Right lobe of liver (tissue), 6 donors: ENCODE results near the gene CBL. TPM values are rescaled to one million over a fixed set of nuclear protein-coding genes. Genes with fewer than 3 reads are reported as not detected.

ENCODE experiments used
- ATAC-seq, 4 donors: fragments of 200-7000 bp; cut with Tn5 transposase; one replicate each; pipeline ENCODE4 v1.9.1; 2020; ENCODE audit warnings: mild to moderate bottlenecking in 4 of 4, moderate library complexity in 4 of 4
- DNase-seq, 3 donors: peaks; one replicate each; pipeline ENCODE4 v3.0.0-alpha.2; 2020
- H3K27ac ChIP-seq, 3 donors: fragments of 200-600 bp; one replicate each; pipeline ENCODE4 v1.8.0; 2022
- H3K27me3 ChIP-seq, 2 donors: fragments of 200-600 bp; one replicate each; pipeline ENCODE4 v1.8.0; 2022
- H3K36me3 ChIP-seq, 4 donors: fragments of 200-600 bp; sonication (generic) in 1 of 4; one replicate each; pipeline versions ENCODE4 v1.5.1 to v1.8.0; 2017 to 2022; ENCODE audit warnings: control low read depth in 1 of 4
- H3K4me1 ChIP-seq, 4 donors: fragments of 200-600 bp; sonication (generic) in 1 of 4; one replicate each; pipeline versions ENCODE4 v1.5.1 to v1.8.0; 2017 to 2022; ENCODE audit warnings: control low read depth in 1 of 4
- H3K4me3 ChIP-seq, 3 donors: fragments of 200-600 bp; one replicate each; pipeline ENCODE4 v1.8.0; 2022
- H3K9me3 ChIP-seq, 4 donors: fragments of 200-600 bp; sonication (generic) in 1 of 4; one replicate each; pipeline versions ENCODE4 v1.5.1 to v1.8.0; 2017 to 2022; ENCODE audit warnings: control low read depth in 1 of 4
- CTCF ChIP-seq, 4 donors: fragments of 200-600 bp in 3 of 4; fragments of 450-650 bp in 1 of 4; IDR thresholded peaks; one replicate each; pipeline versions ENCODE4 v1.5.1 to v1.8.0; 2016 to 2022; ENCODE audit warnings: antibody characterized with exemption in 4 of 4, mild to moderate bottlenecking in 2 of 4
- POLR2A ChIP-seq: fragments of 450-650 bp; IDR thresholded peaks from one replicate; pipeline ENCODE4 v1.6.1; 2017; ENCODE audit warnings: antibody characterized with exemption, mild to moderate bottlenecking
- WGBS: methylation state at CpG from one replicate; pipeline ENCODE4 v1.1.6; 2018; ENCODE audit warnings: low coverage, low lambda C conversion rate; ENCODE audit not compliant: insufficient coverage; ENCODE audit errors: missing lambda C conversion rate; 5-methylcytosine and 5-hydroxymethylcytosine counted together
- intact Hi-C, 2 donors: fragments of 100-400 bp; cut with DNase I; formaldehyde crosslinking; loops; one replicate each; pipeline versions ENCODE4 v1.11.2 to v1.14.1; 2022
- total RNA-seq, 6 experiments: library from RNA; depleted of rRNA in 2 of 6; stranded (reverse); fragments of >200 nt in 2 of 6; fragmentation: NEBNext Ultra II Directional in 3 of 6; extraction: Animal tissue kit (Norgen Biotek cat#: 25700) in 3 of 6; gene quantifications; one replicate each; pipeline versions ENCODE4 v1.1.0 to v1.2.4, GENCODE V29; 2016 to 2023
- donor health status: DM: no; HTN: yes; CAD: no.
- donor health status: DM: no; HTN: no; CAD: no.
- donor health status: DM: no; HTN: no; CAD: no.
- donor health status: DM: no; HTN: yes; CAD: no.
- donor health status: DM: no; HTN: yes; CAD: no.

CBL gene
- total RNA-seq, 6 experiments from 2014 or later: 3.1 to 7.1 (median 4.6) TPM

- H3K4me1 ChIP-seq: peaks cover 0 to 4% (median 0%) of the 10 kb centered on the region in 4 donors
- H3K9me3 ChIP-seq: no peaks in the 10 kb centered on the region
- ATAC-seq: no peak
- intact Hi-C loops: no loop called here
- H3K27ac ChIP-seq: no peak overlapping the region
- WGBS: 61% methylated on average over 6 of the region's 6 CpGs
- no peak for DNase-seq
- H3K36me3 ChIP-seq: peaks cover 0 to 9% (median 0%) of the 10 kb centered on the region in 4 donors
- no peak for TF ChIP-seq POLR2A
- no peak for TF ChIP-seq CTCF (IDR thresholded peaks at IDR 0.05)
- no peak overlapping the region for H3K4me3 ChIP-seq
- no peaks in the 10 kb centered on the region for H3K27me3 ChIP-seq
These were observed 30.6 kb upstream of the CBL start for GRCh38 chr11:119175493-119176077.

DNA sequence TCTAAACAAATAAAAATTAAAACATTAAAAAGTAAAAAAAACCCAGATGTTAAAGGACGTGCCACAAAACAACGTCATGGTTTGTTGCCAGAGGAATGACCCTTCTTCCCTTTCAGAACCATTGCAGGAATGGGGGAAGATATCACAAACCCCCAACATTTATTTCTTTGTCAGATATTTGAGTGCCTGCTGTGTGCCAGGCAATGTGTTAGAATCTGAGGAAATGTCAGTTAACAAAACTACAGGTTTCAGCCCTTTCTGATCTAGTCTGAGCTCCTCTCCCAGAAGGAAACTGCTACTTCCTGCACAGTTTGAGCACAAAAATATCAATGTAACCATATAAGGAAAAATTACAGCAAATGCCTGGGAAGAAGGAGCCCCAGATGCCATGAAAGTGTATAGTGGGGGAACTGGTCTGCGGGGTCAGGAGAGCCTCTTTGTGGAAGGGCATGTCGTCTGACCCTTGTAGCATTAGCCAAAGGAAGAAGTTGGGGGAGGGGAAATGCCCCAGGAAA, 27.9 kb upstream of the CBL start:
- no peaks in the 10 kb centered on the region for H3K9me3 ChIP-seq
- H3K36me3 ChIP-seq: peaks cover 0 to 9% (median 0%) of the 10 kb centered on the region in 4 donors
- H3K27ac ChIP-seq: peak overlapping the region; percentile 30 to 59 (median 57)
- no peak overlapping the region for H3K4me3 ChIP-seq
- TF ChIP-seq CTCF (IDR thresholded peaks at IDR 0.05) (no peak), POLR2A (no peak)
- ATAC-seq (peak in 2 of 4 donors; percentile 3 to 25), DNase-seq (no peak)
- 39% methylated on average over 4 of the region's 4 CpGs for WGBS
- H3K27me3 ChIP-seq: no peaks in the 10 kb centered on the region
- intact Hi-C loops: no loop called here
- peaks cover 0 to 14% (median 5%) of the 10 kb centered on the region in 4 donors for H3K4me1 ChIP-seq

DNA sequence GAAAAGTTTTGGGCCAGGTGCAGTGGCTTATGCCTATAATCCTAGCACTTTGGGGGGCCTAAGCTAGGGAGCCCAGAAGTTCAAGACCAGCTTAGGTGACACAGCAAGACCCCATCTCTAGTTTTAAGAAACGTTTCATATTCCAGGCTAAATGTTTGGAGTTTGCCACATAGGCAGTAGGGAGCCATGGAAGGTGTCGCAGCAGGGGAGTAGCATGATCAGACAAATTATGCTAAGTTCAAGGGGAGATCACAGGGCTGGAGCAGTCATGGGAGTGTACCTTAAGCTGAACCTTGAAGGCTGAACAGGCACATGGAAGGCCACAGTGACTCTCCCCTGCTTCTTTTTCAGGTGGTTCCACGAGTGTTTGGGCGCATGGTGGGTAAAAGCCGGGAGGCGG, 26.8 kb upstream of the CBL start:
- WGBS: 80% methylated on average over 2 of the region's 6 CpGs
- intact Hi-C loops: no loop called here
- peaks cover 0 to 14% (median 5%) of the 10 kb centered on the region in 4 donors for H3K4me1 ChIP-seq

GRCh38 chr11:119179983-119180382, 26.2 kb upstream of the CBL start:
- TF ChIP-seq CTCF (IDR thresholded peaks at IDR 0.05) (no peak), POLR2A (no peak)
- Histone ChIP-seq H3K27me3 (no peaks in the 10 kb centered on the region), H3K4me3 (no peak overlapping the region), H3K27ac (no peak overlapping the region), H3K4me1 (peaks cover 0 to 14% (median 5%) of the 10 kb centered on the region in 4 donors), H3K36me3 (peaks cover 0 to 1% (median 0%) of the 10 kb centered on the region in 4 donors), H3K9me3 (no peaks in the 10 kb centered on the region)
- DNase-seq (peak; percentile 55 to 71 (median 69)), ATAC-seq (peak; percentile 49 to 69 (median 58))
- intact Hi-C loops: no loop called here
- 36% methylated on average over 3 of the region's 10 CpGs for WGBS

More for the DNA sequence above, 26.8 kb upstream of the CBL start:
- Histone ChIP-seq H3K36me3 (peaks cover 0 to 7% (median 0%) of the 10 kb centered on the region in 4 donors), H3K27ac (no peak overlapping the region), H3K4me3 (no peak overlapping the region), H3K9me3 (no peaks in the 10 kb centered on the region), H3K27me3 (no peaks in the 10 kb centered on the region)
- TF ChIP-seq POLR2A (no peak), CTCF (IDR thresholded peaks at IDR 0.05) (no peak)
- ATAC-seq (no peak), DNase-seq (no peak)
